ENCODE data around the gene RXYLT1. TPM values are rescaled to one million over a fixed set of nuclear protein-coding genes. Genes with fewer than 3 reads are reported as not detected.

The RXYLT1 gene
- total RNA-seq, 2 donors from 2014 or later = 8.9 to 18.5 TPM

DNA sequence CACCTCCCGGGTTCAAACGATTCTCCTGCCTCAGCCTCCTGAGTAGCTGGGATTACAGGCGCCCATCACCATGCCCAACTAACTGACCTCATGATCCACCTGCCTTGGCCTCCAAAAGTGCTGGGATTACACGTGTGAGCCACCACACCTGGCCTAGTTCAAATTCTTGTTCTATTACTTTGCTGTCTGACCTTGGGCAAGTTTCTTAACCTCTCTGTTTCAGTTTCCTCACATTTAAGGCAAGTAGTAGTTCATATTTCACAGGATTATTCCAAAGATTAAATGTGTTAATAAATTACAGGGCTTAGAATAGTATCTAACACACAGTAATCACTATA is 10.9 kb downstream of the RXYLT1 start:
- Histone ChIP-seq H3K4me1 (ENCODE audit: control insufficient read depth in 1 of 2, low read depth in 2 of 2) (no peaks in the 10 kb centered on the region), H3K27ac (no peak overlapping the region), H3K4me3 (no peak overlapping the region), H3K36me3 (no peaks in the 10 kb centered on the region), H3K9me3 (no peaks in the 10 kb centered on the region), H3K27me3 (replicated peaks; ENCODE audit: insufficient read depth) (no peaks in the 10 kb centered on the region)
- ATAC-seq (ENCODE audit: insufficient number of reproducible peaks, low FRiP score, low read depth) (no peak), DNase-seq (ENCODE audit: low spot score) (no peak)
- no peak for TF ChIP-seq CTCF (IDR thresholded peaks at IDR 0.05)

GRCh38 chr12:63792338-63792737 is 12.6 kb downstream of the RXYLT1 start:
- no peak overlapping the region for H3K4me3 ChIP-seq
- TF ChIP-seq CTCF (IDR thresholded peaks at IDR 0.05) = no peak
- no peaks in the 10 kb centered on the region for H3K36me3 ChIP-seq

DNA sequence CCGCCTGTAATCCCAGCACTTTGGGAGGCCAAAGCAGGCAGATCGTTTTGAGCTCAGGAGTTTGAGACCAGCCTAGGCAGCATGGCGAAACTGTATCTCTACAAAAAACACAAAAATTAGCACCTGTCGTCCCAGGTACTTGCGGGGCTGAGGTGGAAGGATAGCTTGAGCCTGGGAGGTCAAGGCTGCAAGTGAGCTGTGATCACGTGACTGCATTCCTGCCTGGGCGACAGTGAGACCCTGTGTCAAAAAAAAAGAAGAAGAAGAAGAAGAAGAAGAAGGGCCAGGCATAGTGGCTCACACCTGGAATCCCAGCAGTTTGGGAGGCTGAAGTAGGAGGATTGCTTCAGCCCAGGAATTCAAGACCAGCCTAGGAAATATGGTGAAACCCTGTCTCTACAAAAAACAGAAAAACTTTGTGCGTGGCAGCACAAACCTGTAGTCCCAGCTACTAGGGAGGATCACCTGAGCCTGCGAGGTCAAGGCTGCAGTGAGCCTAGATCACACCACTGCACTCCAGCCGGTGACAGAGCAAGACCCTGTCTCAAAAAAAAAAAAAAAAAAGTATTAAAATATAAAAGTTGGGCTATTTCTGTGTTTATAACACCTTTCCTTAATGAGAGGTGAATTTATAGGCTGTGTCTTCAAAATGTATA is 15.5 kb downstream of the RXYLT1 start:
- no peak for DNase-seq (ENCODE audit: low spot score)
- no peak for TF ChIP-seq CTCF (IDR thresholded peaks at IDR 0.05)

More at GRCh38 chr12:63792338-63792737, 12.6 kb downstream of the RXYLT1 start:
- Histone ChIP-seq H3K27me3 (replicated peaks; ENCODE audit: insufficient read depth) (no peaks in the 10 kb centered on the region), H3K4me1 (ENCODE audit: control insufficient read depth in 1 of 2, low read depth in 2 of 2) (no peaks in the 10 kb centered on the region), H3K9me3 (no peaks in the 10 kb centered on the region), H3K27ac (no peak overlapping the region)
- ATAC-seq (ENCODE audit: insufficient number of reproducible peaks, low FRiP score, low read depth) (no peak), DNase-seq (ENCODE audit: low spot score) (no peak)

DNA sequence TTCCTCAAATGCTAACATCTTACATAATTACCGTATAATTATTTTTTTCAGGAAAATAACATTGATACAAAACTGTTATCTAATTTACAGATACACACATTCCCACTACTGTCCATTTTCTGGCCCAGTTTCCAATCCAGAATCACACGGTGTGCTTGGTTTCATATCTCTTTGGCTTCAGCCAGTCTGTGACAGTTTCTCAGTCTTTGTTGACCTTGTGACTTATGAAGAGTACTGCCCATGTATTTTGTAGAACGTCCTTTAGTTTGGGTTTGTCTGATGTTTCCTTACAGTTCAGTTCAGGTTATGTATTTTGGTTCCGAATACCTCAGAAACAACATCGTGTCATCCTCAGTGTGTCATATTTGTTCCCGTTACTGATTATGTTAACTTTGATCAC is 16.2 kb downstream of the RXYLT1 start:
- H3K4me3 ChIP-seq = no peak overlapping the region
- no peak for TF ChIP-seq CTCF (IDR thresholded peaks at IDR 0.05)
- H3K27me3 ChIP-seq (replicated peaks; ENCODE audit: insufficient read depth) = no peaks in the 10 kb centered on the region
- no peaks in the 10 kb centered on the region for H3K36me3 ChIP-seq
- no peaks in the 10 kb centered on the region for H3K9me3 ChIP-seq
- no peaks in the 10 kb centered on the region for H3K4me1 ChIP-seq (ENCODE audit: control insufficient read depth in 1 of 2, low read depth in 2 of 2)
- ATAC-seq (ENCODE audit: insufficient number of reproducible peaks, low FRiP score, low read depth) (no peak), DNase-seq (ENCODE audit: low spot score) (no peak)
- H3K27ac ChIP-seq = no peak overlapping the region

More for the DNA sequence above, 15.5 kb downstream of the RXYLT1 start:
- Histone ChIP-seq H3K4me3 (no peak overlapping the region), H3K27ac (no peak overlapping the region), H3K9me3 (no peaks in the 10 kb centered on the region), H3K36me3 (no peaks in the 10 kb centered on the region), H3K4me1 (ENCODE audit: control insufficient read depth in 1 of 2, low read depth in 2 of 2) (no peaks in the 10 kb centered on the region), H3K27me3 (replicated peaks; ENCODE audit: insufficient read depth) (no peaks in the 10 kb centered on the region)
- ATAC-seq (ENCODE audit: insufficient number of reproducible peaks, low FRiP score, low read depth) = no peak

DNA sequence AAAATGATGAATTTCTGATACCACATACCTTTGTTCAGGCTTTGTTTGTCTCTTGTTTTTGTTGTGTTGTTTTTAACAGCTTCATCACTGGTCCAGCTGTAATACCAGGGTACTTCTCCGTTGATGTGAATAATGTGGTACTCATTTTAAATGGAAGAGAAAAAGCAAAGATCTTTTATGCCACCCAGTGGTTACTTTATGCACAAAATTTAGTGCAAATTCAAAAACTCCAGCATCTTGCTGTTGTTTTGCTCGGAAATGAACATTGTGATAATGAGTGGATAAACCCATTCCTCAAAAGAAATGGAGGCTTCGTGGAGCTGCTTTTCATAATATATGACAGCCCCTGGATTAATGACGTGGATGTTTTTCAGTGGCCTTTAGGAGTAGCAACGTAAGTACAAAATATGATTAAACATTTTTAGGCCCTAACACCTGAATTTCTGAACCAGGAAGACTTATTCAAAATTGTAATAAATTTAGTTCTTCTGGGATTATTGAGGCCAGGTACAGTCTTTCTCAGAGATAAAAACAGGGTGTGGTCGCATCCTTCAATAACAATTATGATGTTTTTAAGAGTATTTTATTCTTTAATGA is 22.4 kb downstream of the RXYLT1 start:
- Histone ChIP-seq H3K4me1 (ENCODE audit: control insufficient read depth in 1 of 2, low read depth in 2 of 2) (no peaks in the 10 kb centered on the region), H3K27me3 (replicated peaks; ENCODE audit: insufficient read depth) (no peaks in the 10 kb centered on the region), H3K27ac (no peak overlapping the region), H3K36me3 (no peaks in the 10 kb centered on the region), H3K4me3 (no peak overlapping the region), H3K9me3 (no peaks in the 10 kb centered on the region)
- no peak for ATAC-seq (ENCODE audit: insufficient number of reproducible peaks, low FRiP score, low read depth)
- no peak for DNase-seq (ENCODE audit: low spot score)
- peak; percentile 63 for TF ChIP-seq CTCF (IDR thresholded peaks at IDR 0.05)
